Measurements from ENCODE around the gene NTRK2. TPM values are rescaled to one million over a fixed set of nuclear protein-coding genes. Genes with fewer than 3 reads are reported as not detected.

Gene NTRK2
- total RNA-seq, 1 donor from 2014 or later, result 7.7 TPM

DNA sequence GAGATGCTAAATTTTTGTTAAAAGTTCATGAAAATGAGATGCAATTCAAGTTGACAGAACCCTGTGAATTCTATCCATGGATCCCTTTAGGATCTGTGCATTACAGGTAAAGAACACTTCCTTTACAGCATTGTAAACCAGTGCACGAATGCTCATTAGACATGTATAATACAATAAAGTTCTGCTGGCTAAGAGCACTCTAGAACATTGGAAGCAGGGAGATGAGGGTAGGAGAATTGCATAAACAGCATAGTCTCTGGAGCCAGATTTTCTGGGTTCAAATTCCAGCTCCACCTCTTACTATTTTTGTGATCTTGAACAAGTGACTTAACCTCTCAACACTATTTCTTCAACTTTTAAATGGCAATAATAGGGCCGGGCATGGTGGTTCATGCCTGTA is 300.2 kb downstream of the NTRK2 start:
- no peak for DNase-seq (ENCODE audit: low spot score)

GRCh38 chr9:84970432-84970831 is 300.9 kb downstream of the NTRK2 start:
- DNase-seq (ENCODE audit: low spot score), result peak; percentile 5

- no peak for DNase-seq (ENCODE audit: low spot score)
Measured at GRCh38 chr9:84971571-84971970, 302.0 kb downstream of the NTRK2 start.

DNA sequence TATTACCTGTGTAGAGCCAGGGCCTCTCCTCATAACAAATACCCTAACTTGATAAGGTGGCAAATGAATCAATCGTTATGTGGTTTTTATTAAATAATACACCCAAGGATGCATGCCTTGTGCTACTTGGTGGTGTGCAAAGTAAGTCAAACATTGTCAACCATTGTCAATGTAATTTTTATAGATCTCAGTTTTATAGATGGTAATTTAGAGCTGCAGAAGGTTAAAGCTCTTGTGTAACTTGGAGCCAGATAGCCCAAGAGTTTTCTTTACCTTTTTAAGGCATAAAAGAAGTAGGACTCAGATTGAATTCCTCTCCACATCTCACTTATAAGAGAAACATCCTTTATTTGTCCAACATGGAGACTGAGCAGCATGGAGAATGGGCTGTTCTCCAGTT is 304.7 kb downstream of the NTRK2 start:
- no peak for DNase-seq (ENCODE audit: low spot score)

DNA sequence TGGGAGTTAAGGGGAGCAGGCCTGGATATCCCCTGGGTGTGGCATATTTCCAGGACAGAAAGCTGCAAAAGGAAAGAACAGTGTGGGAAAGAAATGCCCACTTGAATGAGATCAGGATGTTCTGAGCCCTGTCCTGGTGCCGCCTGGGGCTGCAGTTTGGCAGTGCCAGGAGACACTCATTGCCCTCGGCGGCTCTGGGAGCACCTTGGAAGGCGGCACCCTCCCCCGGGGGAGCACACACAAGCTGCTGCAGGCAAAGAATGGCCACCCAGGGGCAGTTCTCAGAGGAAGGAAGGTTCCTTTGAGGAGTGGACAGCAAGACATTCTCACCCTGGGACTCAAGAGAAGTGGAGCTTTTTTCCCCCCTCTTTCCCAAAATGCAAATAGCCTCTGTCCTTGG is 305.3 kb downstream of the NTRK2 start:
- no peak for DNase-seq (ENCODE audit: low spot score)

DNA sequence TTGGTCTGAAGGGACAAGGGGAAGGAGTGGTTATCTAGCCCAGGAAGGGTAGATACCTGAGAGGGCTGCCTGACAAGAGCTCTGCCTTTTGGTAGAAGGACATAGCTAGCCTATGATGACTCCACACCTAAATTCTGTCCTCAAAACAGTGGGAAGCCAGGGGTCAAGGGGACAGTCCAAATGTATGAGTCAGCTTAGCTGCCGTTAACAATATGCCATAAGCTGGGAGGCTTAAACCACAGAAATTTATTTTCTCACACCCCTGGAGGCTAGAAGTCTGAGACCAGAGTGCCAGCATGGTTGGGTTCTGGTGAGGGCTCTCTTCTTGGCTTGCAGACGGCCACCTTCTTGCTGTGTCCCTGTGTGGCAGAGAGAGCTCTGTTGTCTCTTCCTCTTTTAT is 306.4 kb downstream of the NTRK2 start:
- no peak for DNase-seq (ENCODE audit: low spot score)

DNA sequence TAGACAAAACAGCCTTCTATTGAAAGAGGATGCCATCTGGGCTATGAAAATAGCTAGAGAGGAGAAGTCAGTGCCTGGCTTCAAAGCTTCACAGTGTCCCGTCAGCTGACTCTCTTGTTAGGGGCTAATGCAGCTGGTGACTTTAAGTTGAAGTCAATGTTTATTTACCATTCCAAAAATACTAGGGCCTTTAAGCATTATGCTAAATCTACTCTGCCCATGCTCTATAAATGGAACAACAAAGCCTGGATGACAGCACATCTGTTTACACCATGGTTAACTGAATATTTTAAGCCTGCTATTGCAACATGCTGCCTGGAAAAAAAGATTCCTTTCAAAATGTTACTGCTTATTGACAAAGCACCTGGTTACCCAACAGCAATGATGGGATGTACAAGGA is 309.1 kb downstream of the NTRK2 start:
- no peak for DNase-seq (ENCODE audit: low spot score)

- no peak for DNase-seq (ENCODE audit: low spot score)
Measured at GRCh38 chr9:84983749-84984148, 314.2 kb downstream of the NTRK2 start.

GRCh38 chr9:84988621-84989020 is 319.1 kb downstream of the NTRK2 start:
- DNase-seq (ENCODE audit: low spot score), result no peak

DNA sequence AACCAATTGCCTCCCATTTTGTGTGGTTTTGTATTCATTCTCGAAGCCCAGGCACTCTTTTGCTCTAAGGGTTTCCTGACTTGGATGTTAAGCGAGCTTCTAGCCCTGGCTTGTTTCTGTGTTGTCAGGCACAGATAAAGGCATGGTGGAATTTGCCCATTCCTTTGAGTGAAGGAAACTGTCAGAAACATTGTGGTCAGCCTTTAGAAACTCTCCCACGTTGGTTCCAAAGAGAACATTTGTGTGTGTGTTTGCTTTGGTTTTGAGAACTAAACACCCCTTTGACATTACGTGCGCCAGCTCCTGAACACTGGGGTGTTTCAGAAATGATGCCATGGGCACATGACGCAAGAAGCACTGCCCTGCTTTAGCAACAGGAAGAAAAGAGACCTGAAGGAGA is 320.9 kb downstream of the NTRK2 start:
- no peak for DNase-seq (ENCODE audit: low spot score)

- DNase-seq (ENCODE audit: low spot score), result no peak
Measured at GRCh38 chr9:84990850-84991513, 321.5 kb downstream of the NTRK2 start.

GRCh38 chr9:84991514-84991870 is 322.0 kb downstream of the NTRK2 start:
- DNase-seq (ENCODE audit: low spot score), result no peak

DNA sequence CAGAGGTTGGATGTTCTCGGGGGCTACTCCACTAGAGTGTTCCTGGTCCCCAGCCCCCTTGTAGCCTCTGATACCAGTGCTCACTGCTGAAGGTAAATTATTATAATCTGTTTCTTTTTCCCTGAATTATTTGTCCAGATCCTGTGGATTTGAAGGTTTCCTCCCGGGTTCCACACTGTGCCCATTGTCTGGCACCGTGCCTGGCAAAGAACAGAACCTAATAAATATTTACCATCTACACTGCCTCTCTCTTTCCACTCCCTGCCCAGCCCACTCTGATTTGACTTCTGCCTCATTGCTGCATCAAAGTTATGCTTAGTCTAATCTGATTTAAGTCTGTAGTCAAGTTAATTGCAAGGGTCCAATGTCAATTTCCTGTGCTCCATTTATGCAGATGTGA is 322.9 kb downstream of the NTRK2 start:
- no peak for DNase-seq (ENCODE audit: low spot score)

GRCh38 chr9:84993105-84993504 is 323.6 kb downstream of the NTRK2 start:
- DNase-seq (ENCODE audit: low spot score), result no peak

DNA sequence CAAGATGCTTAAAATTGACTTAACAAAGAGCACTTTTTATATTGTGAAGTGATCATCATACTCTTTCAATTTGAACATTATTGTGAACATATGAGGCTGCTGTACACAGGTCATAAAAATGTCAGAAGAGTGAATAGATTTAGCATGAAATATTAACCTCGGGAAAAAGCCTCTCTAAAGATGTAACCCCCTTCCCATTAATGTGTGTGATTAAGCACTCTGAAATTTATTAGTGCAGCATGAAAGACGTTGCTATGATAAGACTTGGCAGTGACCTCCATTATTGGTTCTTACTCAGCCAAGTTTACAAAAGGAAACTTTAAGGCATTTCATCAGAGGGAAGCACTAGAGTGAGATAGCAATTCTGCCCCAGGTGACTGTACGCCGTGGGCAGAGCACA is 326.5 kb downstream of the NTRK2 start:
- DNase-seq (ENCODE audit: low spot score), result peak; percentile 13

- DNase-seq (ENCODE audit: low spot score), result no peak
Measured at GRCh38 chr9:84996716-84997115, 327.2 kb downstream of the NTRK2 start.

- DNase-seq (ENCODE audit: low spot score), result no peak
Measured at GRCh38 chr9:84997472-84997871, 327.9 kb downstream of the NTRK2 start.

- no peak for DNase-seq (ENCODE audit: low spot score)
Measured at GRCh38 chr9:84998639-84999038, 329.1 kb downstream of the NTRK2 start.

- DNase-seq (ENCODE audit: low spot score), result no peak
Measured at GRCh38 chr9:84999788-85000187, 330.3 kb downstream of the NTRK2 start.

- DNase-seq (ENCODE audit: low spot score), result no peak
Measured at GRCh38 chr9:85001925-85002324, 332.4 kb downstream of the NTRK2 start.

- no peak for DNase-seq (ENCODE audit: low spot score)
Measured at GRCh38 chr9:85004818-85005413, 335.4 kb downstream of the NTRK2 start.

- DNase-seq (ENCODE audit: low spot score), result no peak
Measured at GRCh38 chr9:85007748-85008147, 338.2 kb downstream of the NTRK2 start.

DNA sequence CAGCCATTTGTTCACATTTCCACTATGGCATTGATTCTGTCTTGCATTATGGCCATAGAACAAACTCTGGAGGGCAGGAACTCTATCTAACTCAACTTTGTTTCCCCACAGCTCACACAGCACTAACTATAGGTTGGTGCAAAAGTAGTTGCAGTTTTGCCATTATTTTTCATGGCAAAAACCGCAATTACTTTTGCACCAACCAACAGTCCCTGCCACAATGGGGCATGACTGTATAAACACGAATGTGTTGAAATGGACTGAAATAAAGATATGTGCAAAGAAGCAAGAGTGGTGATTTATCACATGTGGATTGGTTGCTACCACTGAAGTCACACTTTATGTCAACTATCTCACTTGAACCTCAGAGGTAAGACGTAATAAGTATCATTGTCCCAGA is 338.7 kb downstream of the NTRK2 start:
- DNase-seq (ENCODE audit: low spot score), result no peak

DNA sequence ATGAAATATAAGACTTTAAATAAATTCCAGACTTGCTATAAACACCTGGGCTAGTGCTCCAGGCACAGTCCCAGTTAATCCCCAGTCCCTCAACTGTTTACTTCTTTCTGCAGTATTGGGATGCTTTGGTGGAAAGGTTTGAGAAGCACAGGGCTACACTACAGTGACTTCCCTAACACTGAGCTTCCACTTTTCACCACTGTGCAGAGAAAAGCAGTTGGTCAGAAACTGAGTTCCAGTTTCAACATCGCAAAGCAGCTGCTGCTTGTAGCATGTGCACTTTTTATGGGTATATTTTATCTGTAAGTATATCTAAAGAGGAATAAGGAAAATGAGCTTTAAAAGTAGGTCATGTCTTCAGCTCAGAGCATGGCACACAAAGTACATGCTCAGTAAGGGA is 339.7 kb downstream of the NTRK2 start:
- no peak for DNase-seq (ENCODE audit: low spot score)

Measured in umbilical cord (tissue), 2 donors.